Keratinocyte (primary cell): ENCODE data around the gene MTNR1B. TPM values are rescaled to one million over a fixed set of nuclear protein-coding genes. Genes with fewer than 3 reads are reported as not detected.
A peak's percentile ranks its signal among the peaks of the same experiment; 100 is the strongest.

Experiments used
- DNase-seq: peaks from one replicate; pipeline ENCODE4 v3.0.0-alpha.2; 2011; ENCODE audit warnings: low read depth, missing footprints, low spot score
- FAIRE-seq: peaks from 2 replicates; lab custom pipeline; 2011; peaks lifted over from hg19 to GRCh38; lab: Jason Lieb, UNC
- H2AFZ ChIP-seq: 2 replicates; pipeline ENCODE4 v1.6.0; 2012; ENCODE audit warnings: low read length, control low read depth, inconsistent platforms; ENCODE audit not compliant: control insufficient read depth
- H3K27ac ChIP-seq: 2 replicates; pipeline ENCODE4 v1.5.1; 2011; ENCODE audit warnings: low read length; ENCODE audit not compliant: control insufficient read depth, insufficient read depth
- H3K27me3 ChIP-seq: 3 replicates; pipeline ENCODE4 v1.6.0; 2011; ENCODE audit warnings: low read length; ENCODE audit not compliant: control insufficient read depth, insufficient read depth; ENCODE audit errors: extremely low read depth
- H3K36me3 ChIP-seq, 2 experiments: 2 replicates in 1 of 2; 3 replicates in 1 of 2; pipeline ENCODE4 v1.5.1; 2011; ENCODE audit warnings: low read length in 2 of 2, mild to moderate bottlenecking in 1 of 2; ENCODE audit not compliant: control insufficient read depth in 2 of 2, insufficient read depth in 2 of 2; ENCODE audit errors: extremely low read depth in 1 of 2
- H3K4me1 ChIP-seq: 3 replicates; pipeline ENCODE4 v1.5.1; 2011; ENCODE audit warnings: low read length; ENCODE audit not compliant: control insufficient read depth, insufficient read depth; ENCODE audit errors: extremely low read depth
- H3K4me2 ChIP-seq: 3 replicates; pipeline ENCODE4 v1.6.0; 2011; ENCODE audit warnings: low read depth, low read length; ENCODE audit not compliant: control insufficient read depth, insufficient read depth; ENCODE audit errors: extremely low read depth
- H3K4me3 ChIP-seq, 3 experiments: fragments of 200-600 bp in 1 of 3; sonication (generic) in 1 of 3; 2 replicates in 2 of 3; 3 replicates in 1 of 3; pipeline ENCODE4 v1.5.1; 2011 to 2016; ENCODE audit warnings: low read length in 3 of 3, mild to moderate bottlenecking in 3 of 3, control low read depth in 2 of 3, inconsistent platforms in 1 of 3, low read depth in 1 of 3, mixed read lengths in 1 of 3, mixed run types in 1 of 3, moderate library complexity in 1 of 3; ENCODE audit not compliant: control insufficient read depth in 2 of 3, insufficient read depth in 2 of 3; ENCODE audit errors: extremely low read depth in 1 of 3
- H3K79me2 ChIP-seq: 2 replicates; pipeline ENCODE4 v1.6.0; 2012; ENCODE audit warnings: low read length; ENCODE audit not compliant: control insufficient read depth, insufficient read depth
- H3K9ac ChIP-seq: 3 replicates; pipeline ENCODE4 v1.6.0; 2011; ENCODE audit warnings: low read length; ENCODE audit not compliant: control insufficient read depth, insufficient read depth; ENCODE audit errors: extremely low read depth
- H3K9me1 ChIP-seq: 3 replicates; pipeline ENCODE4 v1.6.0; 2011; ENCODE audit warnings: low read length; ENCODE audit not compliant: control insufficient read depth, insufficient read depth; ENCODE audit errors: extremely low read depth
- H3K9me3 ChIP-seq: 2 replicates; pipeline ENCODE4 v1.5.1; 2012; ENCODE audit warnings: low read depth, low read length; ENCODE audit not compliant: control insufficient read depth
- H4K20me1 ChIP-seq: 3 replicates; pipeline ENCODE4 v1.6.0; 2011; ENCODE audit warnings: low read length; ENCODE audit not compliant: control insufficient read depth, insufficient read depth; ENCODE audit errors: extremely low read depth
- CTCF ChIP-seq, 3 experiments: IDR thresholded peaks in 1 of 3; conservative IDR thresholded peaks in 1 of 3; optimal IDR thresholded peaks in 1 of 3; 2 replicates in 2 of 3; 3 replicates in 1 of 3; pipeline versions ENCODE3 to v1.5.1; 2011; ENCODE audit warnings: low read length in 3 of 3, mild to moderate bottlenecking in 3 of 3, moderate library complexity in 2 of 3, control low read depth in 1 of 3, inconsistent platforms in 1 of 3; ENCODE audit not compliant: insufficient read depth in 2 of 3; ENCODE audit errors: extremely low read depth in 1 of 3
- EZH2 ChIP-seq: IDR thresholded peaks from one replicate; pipeline ENCODE4 v1.6.1; 2012; ENCODE audit warnings: inconsistent platforms, mild to moderate bottlenecking, low read length, moderate library complexity
- dilution Hi-C: fragments of 300-500 bp; cut with MboI; formaldehyde crosslinking; loops from one replicate; pipeline ENCODE4 v1.7.0; 2020; ENCODE audit warnings: low sequenced_read_pairs; ENCODE audit not compliant: extremely low pct_ligation_motif_present
- polyA plus RNA-seq, 5 experiments: library from polyadenylated mRNA; depleted of rRNA in 3 of 5; stranded (reverse) in 3 of 5; stranded (forward) in 1 of 5; unstranded in 1 of 5; fragments of >200 nt; gene quantifications; 1 replicate in 1 of 5; 2 replicates in 3 of 5; 3 replicates in 1 of 5; pipeline versions ENCODE4 v1.2.1 to v1.2.3, GENCODE V29; 2011 to 2012; ENCODE audit warnings: missing spikeins in 2 of 5, low read depth in 1 of 5, low replicate concordance in 1 of 5

Gene MTNR1B
- polyA plus RNA-seq, 1 donor (not counting 4 experiments of a cell fraction or from before 2014, with no cell fraction given) = not detected

- Histone ChIP-seq H3K27ac (no peak overlapping the region), H3K79me2 (no peaks in the 10 kb centered on the region), H3K9ac (no peak overlapping the region), H2AFZ (no peak overlapping the region), H3K36me3 (no peaks in the 10 kb centered on the region), H3K27me3 (no peaks in the 10 kb centered on the region), H4K20me1 (no peaks in the 10 kb centered on the region), H3K4me1 (peaks cover 24% of the 10 kb centered on the region), H3K4me3 (no peak overlapping the region), H3K9me1 (no peaks in the 10 kb centered on the region), H3K9me3 (no peaks in the 10 kb centered on the region), H3K4me2 (no peak overlapping the region)
- TF ChIP-seq EZH2 (no peak), CTCF (optimal IDR thresholded peaks at IDR 0.05 in 1 of 3, IDR thresholded peaks at IDR 0.05 in 1 of 3, conservative IDR thresholded peaks at IDR 0.05 in 1 of 3; ENCODE audit: extremely low read depth in 1 of 3, insufficient read depth in 2 of 3, low read length in 3 of 3) (peak; percentile 53 to 79 (median 66))
- peak; percentile 66 for DNase-seq
- FAIRE-seq = peak; percentile 90
- dilution Hi-C loops = no loop called here
These were observed 48.6 kb downstream of the MTNR1B start for GRCh38 chr11:93017821-93018690.

- Histone ChIP-seq H3K4me3 (peak overlapping the region in 2 of 3 experiments; percentile 49 to 62), H2AFZ (peak overlapping the region; percentile 71), H3K4me1 (peaks cover 24% of the 10 kb centered on the region), H3K9me1 (no peaks in the 10 kb centered on the region), H3K27me3 (no peaks in the 10 kb centered on the region), H4K20me1 (no peaks in the 10 kb centered on the region), H3K9me3 (no peaks in the 10 kb centered on the region), H3K4me2 (peak overlapping the region; percentile 91), H3K79me2 (no peaks in the 10 kb centered on the region), H3K27ac (peak overlapping the region; percentile 89), H3K36me3 (no peaks in the 10 kb centered on the region), H3K9ac (peak overlapping the region; percentile 67)
- FAIRE-seq (peak; percentile 84), DNase-seq (peak; percentile 89)
- dilution Hi-C loops = no loop called here
- no peak for TF ChIP-seq EZH2
- TF ChIP-seq CTCF (optimal IDR thresholded peaks at IDR 0.05 in 1 of 3, IDR thresholded peaks at IDR 0.05 in 1 of 3, conservative IDR thresholded peaks at IDR 0.05 in 1 of 3; ENCODE audit: extremely low read depth in 1 of 3, insufficient read depth in 2 of 3, low read length in 3 of 3) = no peak
These were observed 51.0 kb downstream of the MTNR1B start for GRCh38 chr11:93020248-93021046.
